MM.1S (cell line): ENCODE data around the gene P2RY6.

ENCODE experiments used
- DNase-seq: peaks from one replicate; pipeline ENCODE4 v3.0.0-alpha.2; 2015
- H2AFZ ChIP-seq: fragments of 300-600 bp; sonication (generic); 2 replicates; pipeline ENCODE4 v1.6.0; 2016; ENCODE audit warnings: antibody characterized with exemption, low read length
- H3F3A ChIP-seq: fragments of 300-600 bp; sonication (generic); 2 replicates; pipeline ENCODE4 v1.6.1; 2016; ENCODE audit warnings: mild to moderate bottlenecking, antibody characterized with exemption, low read length, moderate library complexity, mixed read lengths; ENCODE audit not compliant: insufficient read depth
- H3K27ac ChIP-seq: fragments of 300-600 bp; sonication (generic); 2 replicates; pipeline ENCODE4 v1.5.1; 2016; ENCODE audit warnings: mild to moderate bottlenecking, low read length
- H3K27me3 ChIP-seq: fragments of 300-600 bp; sonication (generic); replicated peaks from 2 replicates; pipeline ENCODE4 v1.6.0; 2016; ENCODE audit warnings: low read length; ENCODE audit not compliant: insufficient read depth
- H3K36me3 ChIP-seq: fragments of 300-600 bp; sonication (generic); replicated peaks from 2 replicates; pipeline ENCODE4 v1.6.1; 2016; ENCODE audit warnings: mild to moderate bottlenecking, low read length, mixed read lengths; ENCODE audit not compliant: insufficient read depth
- H3K4me1 ChIP-seq: fragments of 300-600 bp; sonication (generic); 2 replicates; pipeline ENCODE4 v1.6.1; 2016; ENCODE audit warnings: low read length, mixed read lengths
- H3K4me2 ChIP-seq: fragments of 300-600 bp; sonication (generic); 2 replicates; pipeline ENCODE4 v1.6.0; 2016; ENCODE audit warnings: low read depth, low read length
- H3K4me3 ChIP-seq: fragments of 300-600 bp; sonication (generic); 2 replicates; pipeline ENCODE4 v1.5.1; 2016; ENCODE audit warnings: low read length, mixed read lengths
- H3K79me2 ChIP-seq: fragments of 300-600 bp; sonication (generic); 2 replicates; pipeline ENCODE4 v1.6.1; 2016; ENCODE audit warnings: mixed run types, low read length, mixed read lengths
- H3K9ac ChIP-seq: fragments of 300-600 bp; sonication (generic); 2 replicates; pipeline ENCODE4 v1.6.1; 2016; ENCODE audit warnings: low read length, mixed read lengths
- H3K9me2 ChIP-seq: fragments of 300-600 bp; sonication (generic); replicated peaks from 2 replicates; pipeline ENCODE4 v1.6.1; 2016; ENCODE audit warnings: mild to moderate bottlenecking, low read length, mixed read lengths; ENCODE audit not compliant: insufficient read depth
- H3K9me3 ChIP-seq: fragments of 300-600 bp; sonication (generic); replicated peaks from 2 replicates; pipeline ENCODE4 v1.6.1; 2016; ENCODE audit warnings: mild to moderate bottlenecking, low read length, mixed read lengths; ENCODE audit not compliant: insufficient read depth
- H4K20me1 ChIP-seq: fragments of 300-600 bp; sonication (generic); 2 replicates; pipeline ENCODE4 v1.6.1; 2016; ENCODE audit warnings: mild to moderate bottlenecking, low read length, moderate library complexity, mixed read lengths; ENCODE audit not compliant: insufficient read depth
- EZH2 ChIP-seq: fragments of 300-600 bp; sonication (generic); optimal IDR thresholded peaks from 2 replicates; pipeline ENCODE3; 2017; ENCODE audit warnings: low read depth, mild to moderate bottlenecking, antibody characterized with exemption, low read length, mixed read lengths
- EZH2phosphoT487 ChIP-seq: fragments of 300-600 bp; sonication (generic); IDR thresholded peaks from 2 replicates; pipeline ENCODE4 v1.6.1; 2018; ENCODE audit warnings: antibody characterized with exemption, low read length
- TF ChIP-seq, protein P1 (sequence below): fragments of 300-600 bp; sonication (generic); IDR thresholded peaks from 2 replicates; pipeline ENCODE4 v1.5.1; 2016; ENCODE audit warnings: antibody characterized with exemption, low read length, mixed read lengths

Gene P2RY6

DNA sequence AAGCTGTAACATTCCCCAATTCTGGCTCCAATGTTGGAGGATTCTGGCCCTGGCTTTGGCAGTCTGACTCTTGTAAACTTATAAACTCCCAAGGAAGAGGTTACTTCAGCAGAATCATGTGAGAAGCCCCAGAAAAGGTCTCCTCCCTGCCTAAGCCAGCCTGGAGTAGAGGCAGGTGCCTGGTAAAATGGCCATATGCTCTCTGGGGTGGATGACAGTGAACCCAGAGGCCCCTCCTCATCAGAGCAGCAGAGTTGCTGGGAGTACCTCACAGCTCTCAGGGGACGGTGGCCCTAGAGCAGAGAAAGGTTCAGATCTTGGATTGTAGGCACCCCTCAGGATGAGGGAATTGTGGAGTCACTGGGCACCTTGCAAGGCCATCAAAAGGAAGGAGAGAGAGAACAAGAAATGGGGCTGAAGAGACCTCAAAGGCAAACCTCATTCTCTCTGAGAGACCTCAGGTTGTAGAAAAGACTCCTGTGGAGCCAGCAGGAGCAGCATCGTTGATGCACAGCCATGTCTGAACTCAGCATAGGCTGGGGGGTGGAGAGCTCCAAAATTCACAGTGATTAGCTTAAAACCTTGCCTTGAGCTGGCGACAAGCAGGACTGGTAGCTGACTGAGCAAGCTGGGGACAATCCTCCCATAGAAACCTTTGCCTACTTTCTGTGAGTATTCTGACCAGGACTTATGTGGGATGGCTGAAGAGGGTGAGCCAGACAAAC lies 4.9 kb upstream of the P2RY6 start:
- Histone ChIP-seq H3K9me3 (no peaks in the 10 kb centered on the region), H2AFZ (no peak overlapping the region), H3K9ac (no peak overlapping the region), H3K4me2 (no peak overlapping the region), H3K27ac (no peak overlapping the region), H3K4me1 (peaks cover 33% of the 10 kb centered on the region), H3F3A (peaks cover 26% of the 10 kb centered on the region), H3K79me2 (no peaks in the 10 kb centered on the region), H4K20me1 (no peaks in the 10 kb centered on the region), H3K36me3 (no peaks in the 10 kb centered on the region), H3K4me3 (no peak overlapping the region), H3K9me2 (no peaks in the 10 kb centered on the region), H3K27me3 (no peaks in the 10 kb centered on the region)
- TF ChIP-seq, protein P1, sequence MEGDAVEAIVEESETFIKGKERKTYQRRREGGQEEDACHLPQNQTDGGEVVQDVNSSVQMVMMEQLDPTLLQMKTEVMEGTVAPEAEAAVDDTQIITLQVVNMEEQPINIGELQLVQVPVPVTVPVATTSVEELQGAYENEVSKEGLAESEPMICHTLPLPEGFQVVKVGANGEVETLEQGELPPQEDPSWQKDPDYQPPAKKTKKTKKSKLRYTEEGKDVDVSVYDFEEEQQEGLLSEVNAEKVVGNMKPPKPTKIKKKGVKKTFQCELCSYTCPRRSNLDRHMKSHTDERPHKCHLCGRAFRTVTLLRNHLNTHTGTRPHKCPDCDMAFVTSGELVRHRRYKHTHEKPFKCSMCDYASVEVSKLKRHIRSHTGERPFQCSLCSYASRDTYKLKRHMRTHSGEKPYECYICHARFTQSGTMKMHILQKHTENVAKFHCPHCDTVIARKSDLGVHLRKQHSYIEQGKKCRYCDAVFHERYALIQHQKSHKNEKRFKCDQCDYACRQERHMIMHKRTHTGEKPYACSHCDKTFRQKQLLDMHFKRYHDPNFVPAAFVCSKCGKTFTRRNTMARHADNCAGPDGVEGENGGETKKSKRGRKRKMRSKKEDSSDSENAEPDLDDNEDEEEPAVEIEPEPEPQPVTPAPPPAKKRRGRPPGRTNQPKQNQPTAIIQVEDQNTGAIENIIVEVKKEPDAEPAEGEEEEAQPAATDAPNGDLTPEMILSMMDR = no peak
- TF ChIP-seq EZH2 (no peak), EZH2phosphoT487 (no peak)
- no peak for DNase-seq

DNA sequence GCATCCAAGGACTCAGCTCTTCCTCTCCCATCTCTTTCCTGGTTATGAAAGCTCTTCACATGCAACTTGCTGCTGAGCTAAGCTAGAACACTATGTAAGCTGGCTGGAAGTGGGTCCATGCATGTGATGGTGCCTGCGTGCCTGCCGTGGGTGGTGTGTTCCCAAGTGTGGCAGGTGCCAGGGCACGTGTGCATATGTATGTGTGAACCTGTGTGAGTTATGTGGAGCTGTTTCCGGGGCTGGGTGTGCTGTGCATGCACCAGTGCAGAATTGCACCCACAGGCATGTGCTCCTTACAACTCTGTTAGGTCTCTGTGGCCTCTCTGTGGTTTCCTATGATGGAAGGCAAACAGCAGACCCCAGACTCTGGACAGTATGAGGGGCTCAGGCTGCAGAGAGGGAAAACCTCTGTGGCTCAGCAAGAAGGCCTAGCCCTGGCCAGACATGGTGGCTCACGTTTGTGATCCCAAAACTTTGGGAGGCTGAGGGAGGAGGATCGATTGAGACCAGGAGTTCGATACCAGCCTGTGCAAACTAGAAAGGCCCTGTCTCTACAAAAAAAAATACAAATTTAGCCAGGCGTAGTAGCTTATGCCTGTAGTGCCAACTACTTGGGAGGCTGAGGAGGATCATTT lies 4.1 kb upstream of the P2RY6 start:
- TF ChIP-seq EZH2 (no peak), EZH2phosphoT487 (no peak)
- TF ChIP-seq, protein P1 = no peak
- Histone ChIP-seq H3F3A (peaks cover 33% of the 10 kb centered on the region), H3K27me3 (no peaks in the 10 kb centered on the region)

DNA sequence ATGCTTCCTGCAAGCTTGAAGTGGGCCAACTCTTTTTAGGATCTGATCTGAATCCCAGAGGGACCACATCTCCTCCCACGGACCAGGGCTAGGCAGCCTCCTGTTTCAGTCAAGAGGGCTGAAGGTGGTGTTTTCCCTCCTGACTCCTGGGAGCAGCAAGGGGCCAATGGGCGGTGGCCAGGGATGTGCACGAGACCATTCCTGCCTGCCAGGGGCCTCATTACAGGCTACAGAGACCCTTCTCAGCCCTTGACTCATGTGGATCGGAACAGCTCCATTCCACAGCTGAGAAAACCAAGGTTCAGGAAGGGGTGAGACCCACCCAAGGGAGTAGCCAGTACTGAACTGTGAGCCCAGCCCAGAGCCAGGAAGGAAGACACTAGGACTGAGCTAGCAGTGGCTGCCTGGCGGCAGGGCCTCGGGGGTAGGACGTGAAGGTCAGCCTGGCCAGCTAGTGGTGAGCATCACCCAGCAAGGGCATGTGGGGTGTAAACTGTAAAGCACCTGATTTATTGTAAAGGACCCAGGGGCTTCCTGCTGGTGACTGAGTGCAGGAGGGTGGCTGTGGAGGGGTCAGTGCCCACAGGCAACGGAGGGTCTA lies 3.4 kb upstream of the P2RY6 start:
- Histone ChIP-seq H3K4me2 (no peak overlapping the region), H4K20me1 (no peaks in the 10 kb centered on the region), H3K27me3 (no peaks in the 10 kb centered on the region), H3K4me3 (no peak overlapping the region), H3K79me2 (no peaks in the 10 kb centered on the region), H3F3A (peaks cover 40% of the 10 kb centered on the region), H3K9ac (no peak overlapping the region), H2AFZ (no peak overlapping the region), H3K36me3 (no peaks in the 10 kb centered on the region), H3K9me3 (no peaks in the 10 kb centered on the region), H3K4me1 (peaks cover 46% of the 10 kb centered on the region), H3K27ac (no peak overlapping the region), H3K9me2 (no peaks in the 10 kb centered on the region)
- TF ChIP-seq EZH2 (no peak), EZH2phosphoT487 (no peak)
- TF ChIP-seq, protein P1 = no peak
- DNase-seq = no peak

More for the DNA sequence above, 4.1 kb upstream of the P2RY6 start:
- H3K9me3 ChIP-seq = no peaks in the 10 kb centered on the region
- H3K27ac ChIP-seq = no peak overlapping the region
- H3K79me2 ChIP-seq = no peaks in the 10 kb centered on the region
- H3K9me2 ChIP-seq = no peaks in the 10 kb centered on the region
- H4K20me1 ChIP-seq = no peaks in the 10 kb centered on the region
- H2AFZ ChIP-seq = no peak overlapping the region
- no peak for DNase-seq
- H3K4me1 ChIP-seq = peaks cover 39% of the 10 kb centered on the region
- H3K4me2 ChIP-seq = no peak overlapping the region
- H3K9ac ChIP-seq = no peak overlapping the region
- H3K4me3 ChIP-seq = no peak overlapping the region
- no peaks in the 10 kb centered on the region for H3K36me3 ChIP-seq
